ENCODE results near the gene TMEM154. TPM values are rescaled to one million over a fixed set of nuclear protein-coding genes. Genes with fewer than 3 reads are reported as not detected.

The TMEM154 gene
- total and polyA plus RNA-seq, 3 experiments from 2014 or later = 11.5 to 35.1 (median 12.5) TPM

DNA sequence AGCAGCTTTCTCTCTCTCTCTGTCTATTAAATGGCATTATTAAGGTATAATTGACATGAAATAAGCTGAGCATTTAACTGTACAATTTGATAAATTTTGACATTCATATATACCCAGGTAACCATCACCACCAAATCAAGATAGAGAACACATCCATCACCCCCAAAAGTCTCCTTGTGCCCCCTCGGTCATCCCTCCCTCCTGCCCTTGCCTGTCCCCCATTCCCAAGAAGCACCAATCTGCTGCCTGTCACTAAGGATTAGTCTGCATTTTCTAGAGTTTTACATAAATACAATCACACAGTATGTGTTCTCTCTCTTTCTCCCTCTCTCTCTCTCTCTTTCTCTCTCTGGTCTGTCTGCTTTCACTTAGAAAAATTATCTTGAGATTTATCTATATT is 25.0 kb upstream of the TMEM154 start:
- Mint-ChIP-seq H3K36me3 (peaks cover 0 to 32% (median 2%) of the 10 kb centered on the region in 3 donors), H3K4me1 (no peaks in the 10 kb centered on the region), H3K27me3 (peaks cover 4 to 9% of the 10 kb centered on the region in 2 donors), H3K4me3 (peak overlapping the region in 1 of 7 donors; percentile 48), H3K9me3 (peaks cover 8 to 15% (median 13%) of the 10 kb centered on the region in 5 donors), H3K27ac (no peak overlapping the region)
- H3K9me3 ChIP-seq (ENCODE audit: low read length) = no peaks in the 10 kb centered on the region
- no peaks in the 10 kb centered on the region for H3K27me3 ChIP-seq (ENCODE audit: insufficient read depth, low read length, poor library complexity, severe bottlenecking)
- no peak overlapping the region for H3K27ac ChIP-seq (ENCODE audit: low read depth, low read length)
- CTCF ChIA-PET = no interaction called here
- no peaks in the 10 kb centered on the region for H3K36me3 ChIP-seq (ENCODE audit: insufficient read depth, low read length)
- POLR2A ChIA-PET = no interaction called here
- no peak for DNase-seq
- no peaks in the 10 kb centered on the region for H3K4me1 ChIP-seq (ENCODE audit: insufficient read depth, low read length)
- H3K4me3 ChIP-seq (ENCODE audit: low read length) = no peak overlapping the region

DNA sequence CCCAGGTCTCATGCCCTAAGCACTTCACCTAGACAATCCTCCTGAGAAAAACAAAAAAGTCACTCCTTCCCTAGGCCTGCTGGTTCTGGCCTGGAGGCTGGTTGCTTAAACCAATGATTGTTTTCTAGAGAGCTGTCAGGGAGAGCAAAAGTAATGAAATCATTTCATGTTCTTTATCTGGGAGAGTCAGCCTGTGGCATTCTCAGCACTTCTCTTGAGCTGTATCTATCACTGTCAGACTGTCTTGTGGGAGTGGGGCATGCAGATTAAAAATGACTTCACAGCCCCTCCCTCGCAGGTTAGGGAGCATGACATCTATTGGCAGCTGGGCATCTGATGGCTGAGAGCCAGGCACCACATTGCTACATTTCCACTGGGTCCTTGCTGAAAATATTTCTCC is 20.4 kb upstream of the TMEM154 start:
- peaks cover 6 to 11% (median 9%) of the 10 kb centered on the region in 5 donors for H3K9me3 Mint-ChIP-seq
- peaks cover 0 to 15% (median 0%) of the 10 kb centered on the region in 3 donors for H3K36me3 Mint-ChIP-seq
- Histone ChIP-seq H3K9me3 (ENCODE audit: low read length) (no peaks in the 10 kb centered on the region), H3K27ac (ENCODE audit: low read depth, low read length) (no peak overlapping the region), H3K27me3 (ENCODE audit: insufficient read depth, low read length, poor library complexity, severe bottlenecking) (no peaks in the 10 kb centered on the region), H3K4me1 (ENCODE audit: insufficient read depth, low read length) (peaks cover 9% of the 10 kb centered on the region), H3K4me3 (ENCODE audit: low read length) (no peak overlapping the region), H3K36me3 (ENCODE audit: insufficient read depth, low read length) (no peaks in the 10 kb centered on the region)
- DNase-seq = no peak
- ChIA-PET POLR2A (no interaction called here), CTCF (no interaction called here)
- no peak overlapping the region for H3K4me3 Mint-ChIP-seq
- H3K27me3 Mint-ChIP-seq = peaks cover 0 to 7% of the 10 kb centered on the region in 2 donors
- peaks cover 20 to 23% (median 20%) of the 10 kb centered on the region in 3 donors for H3K4me1 Mint-ChIP-seq
- H3K27ac Mint-ChIP-seq = no peak overlapping the region

DNA sequence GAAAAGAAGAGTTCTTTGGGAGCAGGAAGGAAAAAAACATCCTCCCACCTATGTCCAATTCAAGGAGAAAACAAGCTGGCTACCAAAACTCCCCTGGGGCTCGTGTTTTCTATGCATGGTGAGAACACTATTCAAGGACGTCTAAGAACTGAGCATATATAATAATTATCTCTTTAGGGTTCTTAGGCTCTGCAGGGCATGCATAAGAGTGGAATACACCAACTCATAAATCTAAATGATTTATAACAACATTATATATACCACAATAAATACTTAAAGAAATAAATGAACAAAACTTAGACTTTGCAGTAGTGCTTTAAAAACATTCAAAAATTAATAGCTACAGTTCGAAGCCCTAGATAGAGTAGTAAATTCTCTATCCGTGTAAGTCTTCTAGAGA is 19.5 kb upstream of the TMEM154 start:
- POLR2A ChIA-PET = no interaction called here

DNA sequence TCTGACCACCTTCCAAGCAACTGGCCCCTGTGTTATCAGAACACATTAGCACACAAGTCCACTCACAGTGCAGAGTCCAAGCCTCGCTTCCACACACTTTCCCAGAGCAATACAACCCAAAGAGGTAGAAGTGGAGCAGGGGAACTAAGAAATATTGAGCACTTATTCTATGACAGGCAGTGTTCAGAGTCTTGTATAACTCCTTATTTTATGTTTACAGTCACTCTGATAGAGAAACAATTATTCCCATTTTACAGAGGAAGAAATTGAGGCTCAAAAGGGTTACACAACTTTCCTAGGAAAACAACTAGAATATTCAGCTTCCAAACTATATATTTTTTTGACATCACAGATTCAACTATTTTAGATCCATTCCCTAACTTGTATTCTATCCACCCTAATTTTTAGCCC is 18.3 kb upstream of the TMEM154 start:
- H3K4me1 Mint-ChIP-seq = peaks cover 20 to 23% (median 20%) of the 10 kb centered on the region in 3 donors
- no peaks in the 10 kb centered on the region for H3K9me3 Mint-ChIP-seq
- H3K27ac Mint-ChIP-seq = peak overlapping the region in 5 of 8 donors; percentile 7 to 77 (median 63)

More for the DNA sequence above, 19.5 kb upstream of the TMEM154 start:
- Mint-ChIP-seq H3K4me3 (no peak overlapping the region), H3K27me3 (peaks cover 0 to 4% of the 10 kb centered on the region in 2 donors), H3K9me3 (peaks cover 0 to 4% (median 2%) of the 10 kb centered on the region in 5 donors), H3K4me1 (peaks cover 20 to 23% (median 20%) of the 10 kb centered on the region in 3 donors), H3K36me3 (peaks cover 0 to 9% (median 0%) of the 10 kb centered on the region in 3 donors), H3K27ac (no peak overlapping the region)
- Histone ChIP-seq H3K4me1 (ENCODE audit: insufficient read depth, low read length) (peaks cover 9% of the 10 kb centered on the region), H3K27ac (ENCODE audit: low read depth, low read length) (no peak overlapping the region), H3K4me3 (ENCODE audit: low read length) (no peak overlapping the region), H3K9me3 (ENCODE audit: low read length) (no peaks in the 10 kb centered on the region), H3K36me3 (ENCODE audit: insufficient read depth, low read length) (no peaks in the 10 kb centered on the region), H3K27me3 (ENCODE audit: insufficient read depth, low read length, poor library complexity, severe bottlenecking) (no peaks in the 10 kb centered on the region)
- CTCF ChIA-PET = interaction anchor here (1.1 kb wide), 1 partner anchor 80 kb away, joined by 3 read pairs; the partner anchor contains the start of genes ARFIP1 and TIGD4
- no peak for DNase-seq

DNA sequence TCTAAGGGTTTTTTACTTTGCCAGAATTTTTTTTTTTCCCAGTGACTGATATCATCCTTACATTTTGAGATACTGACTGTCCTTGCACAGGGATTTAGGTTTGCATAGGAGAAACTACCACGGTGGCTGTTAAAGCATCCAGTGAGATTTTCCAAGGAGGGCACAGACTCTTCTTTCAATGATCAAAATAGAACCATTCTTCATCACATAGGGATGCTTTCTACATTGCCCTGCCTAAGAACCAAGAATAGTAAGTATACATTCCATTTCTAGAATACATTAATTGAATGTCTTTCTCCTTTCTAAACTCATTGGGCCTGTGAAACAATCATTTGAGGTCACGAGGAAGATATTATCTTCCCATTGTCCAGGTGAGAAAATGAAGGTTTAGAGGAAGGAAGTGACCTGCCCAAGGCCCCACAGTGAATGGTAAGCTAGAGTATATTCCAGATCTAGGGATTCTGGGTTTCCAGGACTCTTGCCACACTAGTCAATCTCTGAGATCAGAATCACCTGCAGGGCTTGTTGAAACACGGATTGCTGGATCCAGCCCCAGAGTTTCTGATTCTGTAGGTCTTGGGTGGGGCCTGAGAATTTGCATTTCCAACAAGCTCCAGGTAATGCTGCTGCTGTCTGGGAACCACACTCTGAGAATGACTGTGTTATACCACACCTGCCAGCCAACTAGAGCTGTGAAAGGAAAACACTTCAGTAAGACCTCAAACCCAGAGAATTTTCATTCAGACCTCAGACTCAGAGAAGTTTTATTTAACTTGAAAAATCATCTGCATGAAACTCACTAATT is 17.7 kb upstream of the TMEM154 start:
- Histone ChIP-seq H3K4me1 (ENCODE audit: insufficient read depth, low read length) (peaks cover 9% of the 10 kb centered on the region), H3K36me3 (ENCODE audit: insufficient read depth, low read length) (no peaks in the 10 kb centered on the region), H3K4me3 (ENCODE audit: low read length) (no peak overlapping the region), H3K27ac (ENCODE audit: low read depth, low read length) (no peak overlapping the region), H3K27me3 (ENCODE audit: insufficient read depth, low read length, poor library complexity, severe bottlenecking) (no peaks in the 10 kb centered on the region), H3K9me3 (ENCODE audit: low read length) (no peaks in the 10 kb centered on the region)
- Mint-ChIP-seq H3K9me3 (no peaks in the 10 kb centered on the region), H3K36me3 (no peaks in the 10 kb centered on the region), H3K4me1 (peaks cover 20 to 23% (median 20%) of the 10 kb centered on the region in 3 donors), H3K27ac (peak overlapping the region; percentile 1 to 75 (median 52)), H3K27me3 (no peaks in the 10 kb centered on the region), H3K4me3 (peak overlapping the region in 2 of 7 donors; percentile 5 to 7)
- ChIA-PET CTCF (interaction anchor here (1.3 kb wide), 1 partner anchor 38 kb away, joined by 4 read pairs; no protein-coding TSS in a partner anchor), POLR2A (no interaction called here)
- DNase-seq = no peak

More for the DNA sequence above, 18.3 kb upstream of the TMEM154 start:
- DNase-seq = no peak
- Mint-ChIP-seq H3K27me3 (no peaks in the 10 kb centered on the region), H3K36me3 (no peaks in the 10 kb centered on the region), H3K4me3 (no peak overlapping the region)
- Histone ChIP-seq H3K4me3 (ENCODE audit: low read length) (no peak overlapping the region), H3K9me3 (ENCODE audit: low read length) (no peaks in the 10 kb centered on the region), H3K27me3 (ENCODE audit: insufficient read depth, low read length, poor library complexity, severe bottlenecking) (no peaks in the 10 kb centered on the region), H3K4me1 (ENCODE audit: insufficient read depth, low read length) (peaks cover 9% of the 10 kb centered on the region), H3K27ac (ENCODE audit: low read depth, low read length) (no peak overlapping the region), H3K36me3 (ENCODE audit: insufficient read depth, low read length) (no peaks in the 10 kb centered on the region)
- POLR2A ChIA-PET = no interaction called here
- CTCF ChIA-PET = interaction anchor here (1.3 kb wide), 1 partner anchor 37 kb away, joined by 4 read pairs; no protein-coding TSS in a partner anchor

DNA sequence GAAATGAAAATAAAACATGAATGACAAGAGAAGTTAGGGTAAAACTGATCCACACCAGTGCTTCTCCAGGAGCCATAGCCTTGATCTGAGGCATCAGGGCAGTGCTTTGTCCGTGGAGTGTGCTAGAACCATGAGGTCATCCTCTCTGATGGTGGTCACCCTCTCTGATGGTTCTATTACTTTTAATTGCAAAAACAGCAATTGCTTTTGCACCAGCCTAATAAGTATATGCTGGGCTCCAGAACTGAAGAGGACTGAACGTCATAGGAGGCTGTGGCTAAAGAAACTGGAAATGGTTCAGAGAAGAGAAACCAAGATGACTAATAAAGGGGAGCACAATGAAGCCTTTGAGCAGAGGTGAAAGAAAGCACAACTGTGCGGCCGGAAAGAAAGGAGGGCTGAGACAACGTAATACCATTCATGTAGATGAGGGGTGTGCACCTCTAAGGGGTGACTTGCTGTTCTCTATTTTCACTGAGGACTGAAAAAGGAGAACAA is 17.0 kb upstream of the TMEM154 start:
- no peak overlapping the region for H3K4me3 ChIP-seq (ENCODE audit: low read length)
- no peaks in the 10 kb centered on the region for H3K9me3 ChIP-seq (ENCODE audit: low read length)
- DNase-seq = peak in 4 of 5 donors; percentile 29 to 80 (median 51)
- Mint-ChIP-seq H3K4me1 (peaks cover 20 to 23% (median 20%) of the 10 kb centered on the region in 3 donors), H3K27me3 (no peaks in the 10 kb centered on the region), H3K36me3 (no peaks in the 10 kb centered on the region), H3K9me3 (no peaks in the 10 kb centered on the region), H3K27ac (peak overlapping the region in 7 of 8 donors; percentile 1 to 75 (median 41)), H3K4me3 (peak overlapping the region in 4 of 7 donors; percentile 5 to 60 (median 20))
- no peaks in the 10 kb centered on the region for H3K27me3 ChIP-seq (ENCODE audit: insufficient read depth, low read length, poor library complexity, severe bottlenecking)
- POLR2A ChIA-PET = no interaction called here
- no peak overlapping the region for H3K27ac ChIP-seq (ENCODE audit: low read depth, low read length)
- no peaks in the 10 kb centered on the region for H3K36me3 ChIP-seq (ENCODE audit: insufficient read depth, low read length)
- peaks cover 9% of the 10 kb centered on the region for H3K4me1 ChIP-seq (ENCODE audit: insufficient read depth, low read length)
- CTCF ChIA-PET = no interaction called here

DNA sequence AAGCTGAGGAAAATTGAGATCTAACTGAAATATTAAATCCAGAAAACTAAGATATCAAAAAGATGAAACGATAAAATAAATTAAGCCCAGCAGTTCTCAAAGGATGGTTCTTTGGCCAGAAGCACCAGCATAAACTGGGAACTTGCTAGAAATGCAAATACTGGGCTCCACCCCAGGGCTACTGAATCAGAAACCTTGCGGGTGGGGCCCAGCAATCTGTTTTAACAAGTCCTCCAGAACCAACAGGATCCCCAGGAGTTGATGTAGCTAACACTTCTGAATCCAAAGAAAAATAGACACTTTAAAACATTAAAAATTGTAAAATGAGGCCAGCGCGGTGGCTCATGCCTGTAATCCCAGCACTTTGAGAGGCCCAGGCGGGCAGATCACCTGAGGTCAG is 14.1 kb upstream of the TMEM154 start:
- H3K4me3 ChIP-seq (ENCODE audit: low read length) = no peak overlapping the region
- H3K36me3 ChIP-seq (ENCODE audit: insufficient read depth, low read length) = no peaks in the 10 kb centered on the region
- POLR2A ChIA-PET = interaction anchor here (0.5 kb wide), 1 partner anchor 27 kb away, joined by 3 read pairs; no protein-coding TSS in a partner anchor
- no peaks in the 10 kb centered on the region for H3K9me3 Mint-ChIP-seq
- H3K4me1 ChIP-seq (ENCODE audit: insufficient read depth, low read length) = peaks cover 9% of the 10 kb centered on the region
- peaks cover 20 to 23% (median 20%) of the 10 kb centered on the region in 3 donors for H3K4me1 Mint-ChIP-seq
- H3K4me3 Mint-ChIP-seq = no peak overlapping the region
- CTCF ChIA-PET = interaction anchor here (1.6 kb wide), 1 partner anchor 9 kb away, joined by 3 read pairs; no protein-coding TSS in a partner anchor
- no peak for DNase-seq
- H3K9me3 ChIP-seq (ENCODE audit: low read length) = no peaks in the 10 kb centered on the region
- no peaks in the 10 kb centered on the region for H3K36me3 Mint-ChIP-seq
- H3K27ac ChIP-seq (ENCODE audit: low read depth, low read length) = no peak overlapping the region
- H3K27me3 Mint-ChIP-seq = peaks cover 0 to 2% of the 10 kb centered on the region in 2 donors
- no peaks in the 10 kb centered on the region for H3K27me3 ChIP-seq (ENCODE audit: insufficient read depth, low read length, poor library complexity, severe bottlenecking)
- no peak overlapping the region for H3K27ac Mint-ChIP-seq

DNA sequence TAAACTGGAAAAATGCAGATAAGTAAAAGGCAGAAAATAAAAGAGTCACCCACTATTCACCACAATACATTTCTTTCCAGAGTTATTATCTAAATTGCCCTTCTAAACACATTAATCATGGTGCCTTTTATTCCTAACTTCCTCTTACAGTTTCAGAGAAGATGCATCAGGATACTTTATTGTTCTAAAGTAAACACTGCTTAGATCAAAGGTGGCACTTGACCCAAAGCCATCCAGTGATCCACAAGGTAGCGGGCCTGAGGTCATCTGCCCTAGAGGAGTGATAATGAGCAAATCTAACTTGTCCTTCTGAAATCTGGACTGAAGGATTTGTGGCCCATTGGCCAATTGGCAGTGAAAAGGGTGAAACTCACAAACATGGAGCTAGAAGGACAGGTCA is 12.0 kb upstream of the TMEM154 start:
- Mint-ChIP-seq H3K9me3 (no peaks in the 10 kb centered on the region), H3K27ac (no peak overlapping the region), H3K4me3 (no peak overlapping the region), H3K27me3 (peaks cover 2 to 8% of the 10 kb centered on the region in 2 donors), H3K4me1 (peaks cover 5 to 6% (median 5%) of the 10 kb centered on the region in 3 donors), H3K36me3 (no peaks in the 10 kb centered on the region)
- Histone ChIP-seq H3K4me3 (ENCODE audit: low read length) (no peak overlapping the region), H3K27me3 (ENCODE audit: insufficient read depth, low read length, poor library complexity, severe bottlenecking) (no peaks in the 10 kb centered on the region), H3K9me3 (ENCODE audit: low read length) (no peaks in the 10 kb centered on the region), H3K4me1 (ENCODE audit: insufficient read depth, low read length) (peaks cover 2% of the 10 kb centered on the region), H3K36me3 (ENCODE audit: insufficient read depth, low read length) (no peaks in the 10 kb centered on the region), H3K27ac (ENCODE audit: low read depth, low read length) (no peak overlapping the region)
- DNase-seq = no peak
- ChIA-PET POLR2A (no interaction called here), CTCF (no interaction called here)
